GM19240 (cell line): ENCODE data around the gene STIMATE.
A peak's percentile ranks its signal among the peaks of the same experiment; 100 is the strongest.

Experiments
- DNase-seq: peaks from one replicate; pipeline ENCODE4 v3.0.0; 2011; ENCODE audit warnings: low spot score; ENCODE audit not compliant: insufficient read length

Gene STIMATE

DNA sequence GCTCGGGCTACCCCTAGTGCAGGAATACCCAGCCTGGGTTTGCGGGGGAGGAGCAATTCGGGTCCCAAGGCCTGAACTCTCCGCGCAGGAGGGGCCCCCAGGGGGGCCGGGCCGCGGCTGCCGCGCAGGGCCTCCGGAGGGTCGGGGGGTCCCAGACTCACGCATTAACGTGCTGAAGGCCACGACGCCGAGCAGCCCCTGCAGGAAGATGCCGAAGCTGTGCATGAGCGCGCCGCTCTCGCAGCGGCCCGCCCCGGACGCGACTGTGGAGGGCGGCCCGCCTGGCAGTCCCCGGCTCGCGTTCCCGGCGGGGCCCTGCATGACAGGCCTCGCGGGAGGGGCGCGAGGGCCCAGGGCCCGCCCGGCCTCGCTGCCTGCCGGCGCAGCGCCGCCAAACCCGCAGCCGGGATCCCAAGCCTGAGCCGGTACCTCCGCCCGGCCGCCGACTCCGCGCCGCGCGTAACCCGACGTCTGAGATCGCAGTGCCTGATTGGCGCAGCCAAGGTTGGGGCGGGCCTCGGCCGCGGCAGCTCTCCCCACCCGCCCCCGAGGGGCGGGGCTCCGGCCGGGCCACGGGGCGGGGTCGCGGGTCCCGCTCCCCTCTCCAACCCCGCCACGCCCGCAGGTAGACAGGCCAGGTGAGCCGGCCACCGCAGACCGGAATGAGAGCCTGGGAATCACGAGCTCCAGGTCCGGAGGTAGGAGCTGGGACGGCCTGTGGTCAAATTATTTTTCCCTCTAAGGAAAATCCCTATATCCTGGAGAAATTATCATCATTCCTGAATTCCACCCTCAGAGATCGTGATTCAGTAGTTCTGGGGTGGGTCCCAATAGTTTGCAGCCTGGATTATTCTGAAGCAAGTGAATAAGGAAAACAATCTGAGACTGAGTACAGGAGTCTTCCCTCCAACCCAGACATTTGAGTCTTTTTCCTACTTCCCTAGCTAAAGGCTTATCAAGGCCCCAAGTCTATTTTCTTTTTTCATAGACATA is at the start of gene STIMATE:
Gene STIMATE, minus strand, starts transcription at position 419 of the 993 bp plus-strand sequence. Its CDS starts 98 bp downstream, at position 321.
- DNase-seq = peak; percentile 79

DNA sequence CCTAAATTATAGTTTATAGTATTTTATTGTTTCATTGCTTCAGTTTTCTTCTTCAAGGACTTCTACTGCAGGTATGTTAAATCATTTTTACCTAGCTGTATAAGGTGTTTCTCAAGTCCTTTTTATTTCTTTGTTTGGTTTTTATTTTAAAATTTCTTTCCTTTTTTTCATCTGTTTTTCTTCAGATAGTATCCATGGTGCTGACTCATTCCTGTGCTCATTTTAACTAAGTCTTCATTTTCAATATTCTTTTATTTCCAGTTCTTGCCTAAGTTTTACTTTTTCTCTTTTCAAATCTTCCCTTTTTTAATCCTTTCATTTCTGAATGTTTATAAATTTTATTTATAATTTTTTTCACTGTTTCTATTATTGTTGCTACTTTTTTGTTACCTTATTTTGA is 42.3 kb upstream of the STIMATE start:
- no peak for DNase-seq

DNA sequence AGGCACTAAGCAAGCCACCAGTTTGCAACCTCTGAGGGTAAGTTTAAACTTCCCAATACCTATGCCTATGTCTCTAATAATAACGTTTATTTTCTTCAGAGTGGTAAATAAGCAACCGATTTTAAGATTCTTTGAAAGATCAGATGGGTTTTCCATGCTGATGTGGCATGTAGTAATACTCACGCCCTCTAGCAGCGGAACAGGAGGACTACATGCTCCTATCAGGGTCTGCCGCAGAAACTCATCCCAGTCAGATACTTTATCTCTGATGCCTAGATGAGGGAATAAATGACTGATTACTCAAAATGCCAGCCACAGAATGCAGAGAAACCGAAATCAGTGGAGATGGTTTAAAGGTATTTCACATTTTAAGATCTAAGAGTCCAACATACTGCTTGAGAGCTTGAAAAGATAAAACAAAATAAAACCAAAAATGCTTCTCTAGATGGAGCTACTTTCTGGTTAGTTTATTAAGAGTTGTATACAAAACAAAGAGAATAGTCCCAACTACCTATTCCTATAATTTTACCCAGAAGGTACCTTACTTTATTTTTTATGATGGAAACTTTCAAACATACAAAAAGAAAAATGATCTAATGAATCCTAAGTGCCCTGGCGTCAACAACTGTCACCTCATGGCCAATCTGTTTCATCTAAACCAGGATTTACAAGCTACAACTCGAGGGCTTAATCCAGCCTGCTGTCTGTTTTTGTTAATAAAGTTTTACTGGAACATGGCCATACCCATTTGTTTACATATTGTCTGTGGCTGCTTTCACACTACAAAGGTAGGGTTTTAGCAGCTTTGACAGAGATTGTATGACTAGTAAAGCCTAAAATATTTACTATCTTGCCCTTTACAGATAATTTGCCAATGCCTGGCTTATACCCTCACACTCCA is 37.5 kb upstream of the STIMATE start:
- DNase-seq = peak; percentile 33

GRCh38 chr3:52931889-52932288 is 34.5 kb upstream of the STIMATE start:
- DNase-seq = no peak

GRCh38 chr3:52931328-52931727 is 34.0 kb upstream of the STIMATE start:
- no peak for DNase-seq

DNA sequence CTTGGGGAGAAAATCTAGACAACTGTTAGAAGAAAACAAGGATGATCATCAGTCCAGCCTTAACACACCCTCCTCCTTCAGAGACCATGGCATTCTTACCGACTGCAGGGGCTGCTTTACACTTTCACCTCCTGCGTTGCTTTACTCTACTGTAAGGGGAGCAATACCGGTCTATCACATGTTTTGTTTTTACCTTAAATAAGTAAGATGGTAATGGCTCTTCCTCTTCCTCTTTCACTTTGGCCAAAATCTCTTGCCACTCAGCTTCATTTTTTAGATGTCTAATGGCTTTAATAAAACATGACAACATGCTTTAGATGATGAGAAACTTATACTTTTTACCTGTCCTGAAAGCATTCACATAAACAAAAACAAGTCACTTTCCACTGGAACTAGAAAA is 33.4 kb upstream of the STIMATE start:
- DNase-seq = no peak

GRCh38 chr3:52926554-52926953 is 29.2 kb upstream of the STIMATE start:
- DNase-seq = no peak

GRCh38 chr3:52925405-52926313 is 28.3 kb upstream of the STIMATE start:
- DNase-seq = no peak

DNA sequence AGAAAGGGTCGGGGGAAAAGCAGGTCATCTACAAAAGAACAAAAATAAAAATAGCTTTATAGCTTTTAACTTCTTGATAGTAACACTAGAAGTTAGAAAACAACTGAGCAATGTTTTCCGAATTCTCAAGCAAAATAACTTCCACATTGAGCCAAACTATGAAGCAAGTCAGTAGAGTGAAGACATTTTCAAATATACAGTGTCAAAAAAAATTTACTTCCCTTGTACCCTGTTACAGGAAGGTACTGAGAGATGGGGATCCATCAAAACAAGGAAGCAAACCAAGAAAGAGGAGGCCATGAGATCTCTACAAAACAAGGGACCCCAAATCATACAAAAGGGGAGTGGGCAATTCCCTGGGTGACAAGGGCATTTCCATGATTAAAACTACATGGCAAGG is 26.6 kb upstream of the STIMATE start:
- no peak for DNase-seq

GRCh38 chr3:52920841-52921240 is 23.5 kb upstream of the STIMATE start:
- DNase-seq = no peak

- no peak for DNase-seq
These were observed 19.7 kb upstream of the STIMATE start for GRCh38 chr3:52917044-52917443.

DNA sequence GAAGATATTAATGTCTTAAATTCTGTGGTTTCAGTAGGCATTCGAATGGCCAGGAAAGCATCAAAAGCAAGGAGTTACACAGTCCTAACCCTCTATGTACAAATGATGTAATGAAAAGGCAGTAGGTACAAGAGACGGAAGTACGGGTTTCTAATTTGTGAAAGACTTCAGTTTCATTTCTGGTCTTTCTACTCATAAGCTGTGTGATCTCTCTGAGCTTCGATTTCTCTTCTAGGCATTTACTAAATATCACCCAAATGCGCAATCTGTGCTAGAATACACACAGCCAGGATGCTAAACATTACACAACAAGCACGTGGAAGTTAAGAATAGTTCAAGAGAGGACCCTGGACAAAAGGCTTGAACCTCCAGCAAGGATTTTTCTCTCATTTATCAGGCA is 17.9 kb upstream of the STIMATE start:
- DNase-seq = no peak

- no peak for DNase-seq
These were observed 15.8 kb upstream of the STIMATE start for GRCh38 chr3:52912885-52913731.

DNA sequence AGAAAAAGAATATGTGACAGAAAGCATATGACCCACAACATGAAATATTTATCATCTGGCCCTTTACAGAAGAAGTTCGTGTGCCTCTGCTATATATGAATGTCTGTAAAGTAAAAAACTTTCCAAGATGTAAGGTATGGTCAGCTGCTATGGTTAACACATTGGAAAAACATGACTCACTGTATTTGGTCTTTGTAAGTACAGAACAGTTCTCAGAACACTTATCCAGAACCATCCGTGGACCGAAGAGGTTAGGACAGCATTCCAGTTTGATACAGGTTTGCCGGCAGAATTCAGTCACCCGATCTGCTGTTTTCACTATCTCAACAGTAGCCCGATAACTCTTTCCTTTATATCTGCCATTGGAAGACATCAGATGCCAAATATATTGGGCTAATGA is 13.5 kb upstream of the STIMATE start:
- DNase-seq = no peak

GRCh38 chr3:52907497-52907896 is 10.1 kb upstream of the STIMATE start:
- DNase-seq = no peak

GRCh38 chr3:52904552-52904951 is 7.2 kb upstream of the STIMATE start:
- no peak for DNase-seq

- DNase-seq = no peak
These were observed 6.7 kb upstream of the STIMATE start for GRCh38 chr3:52904000-52904399.

GRCh38 chr3:52896613-52897012 is 735 bp downstream of the STIMATE start:
- DNase-seq = no peak

- no peak for DNase-seq
These were observed 1.2 kb downstream of the STIMATE start for GRCh38 chr3:52896151-52896550.

GRCh38 chr3:52895418-52895817 is 1.9 kb downstream of the STIMATE start:
- DNase-seq = no peak
